Ishikawa (cell line): Measurements from ENCODE around the gene PRXL2A.
A peak's percentile ranks its signal among the peaks of the same experiment; 100 is the strongest.

ENCODE experiments used
- CEBPB ChIP-seq: IDR thresholded peaks from 2 replicates; pipeline ENCODE4 v1.6.1; 2012
- CREB1 ChIP-seq: IDR thresholded peaks from 2 replicates; pipeline ENCODE4 v1.6.1; 2012; ENCODE audit warnings: low read depth
- EGR1 ChIP-seq: IDR thresholded peaks from 2 replicates; pipeline ENCODE4 v1.6.1; 2012
- EP300 ChIP-seq: IDR thresholded peaks from 2 replicates; pipeline ENCODE4 v1.6.1; 2012; ENCODE audit warnings: borderline replicate concordance
- FOXM1 ChIP-seq: IDR thresholded peaks from 2 replicates; pipeline ENCODE4 v1.6.1; 2012; ENCODE audit warnings: low read depth, borderline replicate concordance
- MAX ChIP-seq: IDR thresholded peaks from 2 replicates; pipeline ENCODE4 v1.6.1; 2012
- NFIC ChIP-seq: IDR thresholded peaks from 2 replicates; pipeline ENCODE4 v1.6.1; 2012
- RAD21 ChIP-seq: IDR thresholded peaks from 2 replicates; pipeline ENCODE4 v1.6.1; 2012; ENCODE audit warnings: low read depth
- TAF1 ChIP-seq: IDR thresholded peaks from 2 replicates; pipeline ENCODE4 v1.6.1; 2012; ENCODE audit warnings: low read depth, mild to moderate bottlenecking
- TCF12 ChIP-seq: IDR thresholded peaks from 2 replicates; pipeline ENCODE4 v1.6.1; 2012; ENCODE audit warnings: low read depth
- TEAD4 ChIP-seq: IDR thresholded peaks from 2 replicates; pipeline ENCODE4 v1.6.1; 2012
- USF1 ChIP-seq: IDR thresholded peaks from 2 replicates; pipeline ENCODE4 v1.6.1; 2012
- YY1 ChIP-seq: IDR thresholded peaks from 2 replicates; pipeline ENCODE4 v1.6.1; 2012; ENCODE audit warnings: low read depth
- ZBTB7A ChIP-seq: IDR thresholded peaks from 2 replicates; pipeline ENCODE4 v1.6.1; 2012; ENCODE audit warnings: low read depth
- TF ChIP-seq, protein P1 (sequence below): IDR thresholded peaks from 2 replicates; pipeline ENCODE4 v1.6.1; 2012; ENCODE audit warnings: low read depth, mild to moderate bottlenecking

The PRXL2A gene

DNA sequence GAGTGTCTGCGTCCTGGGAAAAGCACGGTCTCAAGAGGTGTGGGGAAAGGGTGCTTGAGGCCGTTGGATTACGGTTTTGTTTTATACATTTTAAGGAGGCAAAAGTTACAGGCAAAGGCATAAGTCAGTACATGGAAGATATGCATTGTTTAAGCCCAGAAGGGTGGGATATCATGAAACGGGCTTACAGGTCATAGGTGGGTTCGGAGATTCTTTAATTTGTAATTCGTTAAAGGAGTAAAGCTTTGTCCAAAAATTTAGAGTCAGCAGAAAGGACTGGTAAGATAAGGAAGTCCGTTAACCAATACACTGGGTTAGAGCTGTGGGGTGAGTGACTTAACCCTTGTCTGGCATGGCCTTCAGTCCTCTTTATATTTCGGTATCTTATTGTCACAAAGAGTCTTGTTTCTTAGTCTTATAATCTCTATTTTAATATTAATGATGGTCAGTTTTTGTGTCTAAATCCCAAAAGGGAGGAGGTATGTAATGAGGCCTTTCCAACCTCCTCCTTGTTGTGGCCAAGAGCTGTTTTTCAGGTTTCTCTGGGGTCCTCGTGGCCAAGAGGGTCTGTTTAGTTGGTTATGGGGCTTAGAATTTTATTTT is 58.5 kb downstream of the PRXL2A start:
- TF ChIP-seq, protein P1, sequence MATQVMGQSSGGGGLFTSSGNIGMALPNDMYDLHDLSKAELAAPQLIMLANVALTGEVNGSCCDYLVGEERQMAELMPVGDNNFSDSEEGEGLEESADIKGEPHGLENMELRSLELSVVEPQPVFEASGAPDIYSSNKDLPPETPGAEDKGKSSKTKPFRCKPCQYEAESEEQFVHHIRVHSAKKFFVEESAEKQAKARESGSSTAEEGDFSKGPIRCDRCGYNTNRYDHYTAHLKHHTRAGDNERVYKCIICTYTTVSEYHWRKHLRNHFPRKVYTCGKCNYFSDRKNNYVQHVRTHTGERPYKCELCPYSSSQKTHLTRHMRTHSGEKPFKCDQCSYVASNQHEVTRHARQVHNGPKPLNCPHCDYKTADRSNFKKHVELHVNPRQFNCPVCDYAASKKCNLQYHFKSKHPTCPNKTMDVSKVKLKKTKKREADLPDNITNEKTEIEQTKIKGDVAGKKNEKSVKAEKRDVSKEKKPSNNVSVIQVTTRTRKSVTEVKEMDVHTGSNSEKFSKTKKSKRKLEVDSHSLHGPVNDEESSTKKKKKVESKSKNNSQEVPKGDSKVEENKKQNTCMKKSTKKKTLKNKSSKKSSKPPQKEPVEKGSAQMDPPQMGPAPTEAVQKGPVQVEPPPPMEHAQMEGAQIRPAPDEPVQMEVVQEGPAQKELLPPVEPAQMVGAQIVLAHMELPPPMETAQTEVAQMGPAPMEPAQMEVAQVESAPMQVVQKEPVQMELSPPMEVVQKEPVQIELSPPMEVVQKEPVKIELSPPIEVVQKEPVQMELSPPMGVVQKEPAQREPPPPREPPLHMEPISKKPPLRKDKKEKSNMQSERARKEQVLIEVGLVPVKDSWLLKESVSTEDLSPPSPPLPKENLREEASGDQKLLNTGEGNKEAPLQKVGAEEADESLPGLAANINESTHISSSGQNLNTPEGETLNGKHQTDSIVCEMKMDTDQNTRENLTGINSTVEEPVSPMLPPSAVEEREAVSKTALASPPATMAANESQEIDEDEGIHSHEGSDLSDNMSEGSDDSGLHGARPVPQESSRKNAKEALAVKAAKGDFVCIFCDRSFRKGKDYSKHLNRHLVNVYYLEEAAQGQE: no peak
- TF ChIP-seq CREB1: no peak
- TF ChIP-seq TAF1: no peak
- TF ChIP-seq FOXM1: no peak
- no peak for TF ChIP-seq YY1
- TF ChIP-seq RAD21: no peak

DNA sequence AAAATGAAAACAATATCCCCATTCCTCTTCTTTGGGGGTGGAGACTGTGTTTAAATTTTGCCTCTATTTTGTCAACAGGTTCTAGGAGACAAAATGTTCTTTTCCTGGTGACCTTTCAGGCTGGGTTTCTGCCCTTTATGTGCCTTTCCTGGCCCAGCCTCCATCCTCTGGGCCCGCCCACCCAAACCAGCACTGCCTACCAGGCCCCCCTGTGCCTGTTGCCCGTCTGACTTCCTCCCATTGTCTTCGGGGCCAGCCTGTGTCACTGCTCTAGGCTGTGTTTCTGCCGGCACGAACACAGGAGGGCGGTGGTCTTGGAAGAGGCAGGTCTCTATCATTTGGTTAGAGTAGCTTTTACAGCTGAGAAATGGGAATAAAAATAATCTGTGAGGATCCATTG is 59.7 kb downstream of the PRXL2A start:
- no peak for TF ChIP-seq ZBTB7A
- TF ChIP-seq RAD21: 0 out of 2 replicates have a peak, but pooled peaks have one; percentile 4
- no peak for TF ChIP-seq USF1

GRCh38 chr10:80468806-80469421 is 60.6 kb downstream of the PRXL2A start:
- no peak for TF ChIP-seq EP300
- TF ChIP-seq RAD21: no peak
- TF ChIP-seq YY1: no peak
- TF ChIP-seq, protein P1: no peak
- TF ChIP-seq MAX: no peak
- no peak for TF ChIP-seq ZBTB7A

- TF ChIP-seq TEAD4 (no peak), FOXM1 (no peak), CEBPB (no peak), ZBTB7A (no peak), TAF1 (no peak)
Measured at GRCh38 chr10:80470266-80470665, 61.9 kb downstream of the PRXL2A start.

DNA sequence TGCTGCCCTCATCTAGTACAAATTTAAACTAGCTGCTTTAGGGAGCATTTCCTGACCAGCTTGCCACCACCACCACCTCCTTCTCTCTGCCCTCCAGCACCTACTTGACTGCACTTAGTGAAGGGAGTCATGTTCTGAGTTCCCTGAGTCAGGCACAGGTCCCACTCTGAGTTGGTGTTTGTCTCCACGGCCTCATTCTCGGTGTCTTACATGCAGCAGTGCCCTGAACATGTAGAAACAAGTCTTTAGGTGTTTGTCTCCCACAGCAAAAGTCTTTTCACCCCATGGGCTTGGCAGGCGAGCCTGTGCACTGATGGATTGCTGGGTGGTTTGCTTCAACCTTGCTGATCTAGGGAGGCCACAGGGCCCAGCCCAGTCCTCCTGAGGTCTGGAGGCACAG is 62.6 kb downstream of the PRXL2A start:
- TF ChIP-seq CEBPB (no peak), FOXM1 (no peak), EP300 (no peak), RAD21 (no peak), YY1 (no peak), EGR1 (no peak), NFIC (no peak), TAF1 (no peak)
- TF ChIP-seq, protein P1: no peak

DNA sequence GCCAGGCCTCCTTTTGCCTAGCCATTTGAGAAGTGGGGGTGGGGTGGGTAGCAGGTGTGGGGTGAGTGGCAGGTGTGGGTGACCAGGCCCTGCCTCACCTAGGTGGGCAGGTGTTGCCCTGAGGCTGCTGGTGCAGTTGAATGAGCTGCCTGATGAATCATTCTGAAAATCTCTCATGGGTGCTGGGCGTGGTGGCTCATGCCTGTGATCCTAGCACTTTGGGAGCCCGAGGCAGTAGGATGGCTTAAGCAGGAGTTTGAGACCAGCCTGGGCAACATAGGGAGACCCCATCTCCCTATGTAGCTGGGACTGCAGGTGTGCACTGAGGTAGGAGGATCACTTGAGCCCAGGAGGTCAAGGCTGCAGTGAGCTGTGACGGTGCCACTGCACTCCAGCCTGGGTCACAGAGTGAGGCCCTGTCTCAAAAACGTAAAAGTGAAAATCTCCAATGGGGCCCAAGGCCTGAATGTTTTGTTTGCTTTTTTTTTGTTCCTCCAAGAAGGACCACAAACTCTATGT is 63.4 kb downstream of the PRXL2A start:
- TF ChIP-seq RAD21 (no peak), CREB1 (no peak), YY1 (no peak), CEBPB (no peak), TAF1 (no peak), TCF12 (peak; percentile 81), MAX (no peak), EGR1 (no peak), NFIC (no peak), ZBTB7A (no peak), FOXM1 (no peak), EP300 (peak; percentile 59; the same call in 1 of the 2 replicates), USF1 (no peak), TEAD4 (peak; percentile 30; the same call in 1 of the 2 replicates)
- TF ChIP-seq, protein P1: no peak
